ENCODE results near the gene ABHD15. TPM values are rescaled to one million over a fixed set of nuclear protein-coding genes. Genes with fewer than 3 reads are reported as not detected.

The ABHD15 gene
- total and polyA plus RNA-seq, 2 donors (not counting 1 experiment from before 2014, with no cell fraction given): 10.9 to 44.1 TPM

- peak overlapping the region; percentile 87 for H2AFZ ChIP-seq (ENCODE audit: insufficient read depth, low read depth, low read length, poor library complexity, severe bottlenecking)
- no peaks in the 10 kb centered on the region for H3K9me3 Mint-ChIP-seq (ENCODE audit: insufficient read depth)
- peak overlapping the region; percentile 38 to 76 for H3K27ac ChIP-seq (ENCODE audit: low read length in 2 of 2)
- H3K27me3 ChIP-seq (replicated peaks in 1 of 4; ENCODE audit: control extremely low read depth in 1 of 4, control insufficient read depth in 3 of 4, insufficient read depth in 4 of 4, low read length in 3 of 4): no peaks in the 10 kb centered on the region
- DNase-seq (peak; percentile 80), ATAC-seq (ENCODE audit: low read depth) (peak; percentile 9)
- no peaks in the 10 kb centered on the region for H4K20me1 ChIP-seq (ENCODE audit: control insufficient read depth, insufficient read depth, low read length, poor library complexity, severe bottlenecking)
- H3K27me3 Mint-ChIP-seq: no peaks in the 10 kb centered on the region
- TF ChIP-seq EZH2 (IDR thresholded peaks at IDR 0.05; ENCODE audit: borderline replicate concordance, insufficient read depth, low read depth, low read length, poor library complexity, severe bottlenecking) (no peak), CTCF (IDR thresholded peaks at IDR 0.05) (no peak)
- H3K4me2 ChIP-seq (replicated peaks; ENCODE audit: low read depth, low read length, poor library complexity, severe bottlenecking): peak overlapping the region; percentile 100
- H3K79me2 ChIP-seq (ENCODE audit: control insufficient read depth, insufficient read depth, low read length): peaks cover 23% of the 10 kb centered on the region
- 0% methylated on average over 27 of the region's 27 CpGs for WGBS (ENCODE audit: insufficient coverage)
- peaks cover 45% of the 10 kb centered on the region for H3K4me1 Mint-ChIP-seq
- intact Hi-C loops (cut with micrococcal nuclease): loop anchor here (5.0 to 10.0 kb wide), 7 partner anchors 155 to 922 kb away; partner anchors contain the start of genes BLTP2, NUFIP2, PHF12 and SSH2
- H3K9ac ChIP-seq (ENCODE audit: low read length): peak overlapping the region; percentile 82
- ChIA-PET POLR2A (interaction anchor here (0.8 to 2.9 kb wide), 5 partner anchors 10 to 56 kb away, joined by 3 to 12 read pairs (median 4); partner anchors contain the start of genes ANKRD13B and CORO6), CTCF (interaction anchor here (1.0 to 24.3 kb wide), 10 partner anchors 9 to 197 kb away, joined by 4 to 336 read pairs (median 6); partner anchors contain the start of gene ANKRD13B)
- H3K4me3 ChIP-seq (ENCODE audit: control extremely low read depth in 1 of 5, extremely low read depth in 1 of 5, insufficient read depth in 1 of 5, low read depth in 2 of 5, low read length in 4 of 5): peak overlapping the region in 4 of 5 experiments; percentile 64 to 99 (median 78)
- peak overlapping the region; percentile 99 for H3K4me3 Mint-ChIP-seq
- peaks cover 0 to 6% of the 10 kb centered on the region in 2 experiments for H3K36me3 ChIP-seq (replicated peaks in 1 of 2; ENCODE audit: control extremely low read depth in 1 of 2, control insufficient read depth in 1 of 2, extremely low read depth in 1 of 2, insufficient read depth in 2 of 2, low read length in 1 of 2)
- peak overlapping the region; percentile 97 for H3K27ac Mint-ChIP-seq
- no peaks in the 10 kb centered on the region for H3K9me3 ChIP-seq (ENCODE audit: control extremely low read depth in 1 of 3, control insufficient read depth in 2 of 3, insufficient read depth in 1 of 3, low read length in 2 of 3)
- peaks cover 37 to 47% of the 10 kb centered on the region in 2 donors for H3K4me1 ChIP-seq (ENCODE audit: control insufficient read depth in 2 of 2, insufficient read depth in 2 of 2, low read length in 2 of 2)
These were observed 392 bp upstream of the ABHD15 start for GRCh38 chr17:29567304-29567553.

All from B cell (primary cell).